Measurements from ENCODE around the gene TFB1M.
"Not testable (repeated sequence)": the region's sequence is repeated elsewhere in the genome, so short reads cannot be mapped to it uniquely, and the experiment has no call there.

TFB1M gene

DNA sequence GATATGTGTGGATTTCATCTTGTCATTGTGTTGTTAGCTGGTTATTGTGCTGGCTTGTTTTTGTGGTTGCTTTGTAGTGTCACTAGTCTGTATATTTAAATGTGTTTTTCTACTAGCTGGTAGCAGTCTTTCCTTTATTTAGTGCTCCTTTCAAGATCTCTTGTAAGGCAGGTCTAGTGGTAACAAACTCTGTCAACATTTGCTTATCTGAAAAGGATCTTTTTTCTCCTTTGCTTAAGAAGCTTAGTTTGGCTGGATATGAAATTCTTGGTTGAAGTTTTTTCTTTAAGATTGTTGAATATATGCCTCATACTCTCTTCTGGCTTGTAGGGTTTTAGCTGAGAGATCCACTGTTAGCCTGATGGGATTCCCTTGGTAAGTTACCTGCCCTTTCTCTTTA is 32.7 kb upstream of the TFB1M start:
- Histone ChIP-seq H3K27ac (ENCODE audit: low read depth, low read length) (no peak overlapping the region), H3K27me3 (ENCODE audit: control insufficient read depth in 1 of 2, insufficient read depth in 2 of 2, low read length in 2 of 2) (no peaks in the 10 kb centered on the region), H3K9ac (ENCODE audit: low read depth in 1 of 2, low read length in 2 of 2) (no peak overlapping the region), H3K4me3 (ENCODE audit: low read depth in 1 of 2, low read length in 2 of 2) (no peak overlapping the region), H3K4me1 (ENCODE audit: control insufficient read depth in 1 of 2, insufficient read depth in 2 of 2, low read length in 2 of 2) (no peaks in the 10 kb centered on the region), H3K9me3 (ENCODE audit: control insufficient read depth in 1 of 2, low read length in 2 of 2) (peaks cover 0 to 7% of the 10 kb centered on the region in 2 donors), H3K36me3 (ENCODE audit: control insufficient read depth in 1 of 2, insufficient read depth in 2 of 2, low read length in 2 of 2) (no peaks in the 10 kb centered on the region)

DNA sequence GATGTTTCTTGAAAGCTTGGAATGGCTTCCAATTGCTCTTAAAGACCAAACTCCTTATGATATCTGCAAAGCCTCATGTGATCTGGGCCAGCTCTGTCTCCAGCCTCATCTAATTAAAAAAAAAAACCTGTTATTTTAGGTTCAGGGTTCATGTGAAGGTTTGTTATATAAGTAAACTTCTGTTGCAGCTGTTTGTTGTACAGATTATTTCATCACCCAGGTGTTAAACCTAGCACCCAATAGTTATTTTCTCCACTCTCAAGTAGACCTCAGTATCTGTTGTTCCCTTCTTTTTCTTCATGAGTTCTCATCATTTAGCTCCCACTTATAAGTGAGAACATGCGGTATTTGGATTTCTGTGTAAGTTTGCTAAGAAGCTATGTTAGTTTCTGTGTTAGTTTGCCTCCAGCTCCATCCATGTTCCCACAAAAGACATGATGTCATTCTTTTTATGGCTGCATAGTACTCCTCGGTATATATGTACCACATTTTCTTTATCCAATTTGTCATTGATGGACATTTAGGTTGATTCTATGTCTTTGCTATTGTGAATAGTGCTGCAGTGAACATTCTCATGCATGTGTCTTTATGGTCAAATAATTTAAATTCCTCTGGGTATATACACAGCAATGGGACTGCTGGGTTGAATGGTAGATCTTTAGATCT is 30.2 kb upstream of the TFB1M start:
- H3K9ac ChIP-seq (ENCODE audit: low read depth in 1 of 2, low read length in 2 of 2): no peak overlapping the region
- no peak overlapping the region for H3K27ac ChIP-seq (ENCODE audit: low read depth, low read length)
- H3K36me3 ChIP-seq (ENCODE audit: control insufficient read depth in 1 of 2, insufficient read depth in 2 of 2, low read length in 2 of 2): no peaks in the 10 kb centered on the region
- peaks cover 0 to 7% of the 10 kb centered on the region in 2 donors for H3K9me3 ChIP-seq (ENCODE audit: control insufficient read depth in 1 of 2, low read length in 2 of 2)
- H3K4me3 ChIP-seq (ENCODE audit: low read depth in 1 of 2, low read length in 2 of 2): no peak overlapping the region
- H3K4me1 ChIP-seq (ENCODE audit: control insufficient read depth in 1 of 2, insufficient read depth in 2 of 2, low read length in 2 of 2): no peaks in the 10 kb centered on the region
- no peaks in the 10 kb centered on the region for H3K27me3 ChIP-seq (ENCODE audit: control insufficient read depth in 1 of 2, insufficient read depth in 2 of 2, low read length in 2 of 2)

- Histone ChIP-seq H3K27ac (ENCODE audit: low read depth, low read length) (no peak overlapping the region), H3K36me3 (ENCODE audit: control insufficient read depth in 1 of 2, insufficient read depth in 2 of 2, low read length in 2 of 2) (no peaks in the 10 kb centered on the region), H3K9me3 (ENCODE audit: control insufficient read depth in 1 of 2, low read length in 2 of 2) (peaks cover 0 to 5% of the 10 kb centered on the region in 2 donors), H3K27me3 (ENCODE audit: control insufficient read depth in 1 of 2, insufficient read depth in 2 of 2, low read length in 2 of 2) (no peaks in the 10 kb centered on the region), H3K9ac (ENCODE audit: low read depth in 1 of 2, low read length in 2 of 2) (no peak overlapping the region), H3K4me3 (ENCODE audit: low read depth in 1 of 2, low read length in 2 of 2) (no peak overlapping the region), H3K4me1 (ENCODE audit: control insufficient read depth in 1 of 2, insufficient read depth in 2 of 2, low read length in 2 of 2) (no peaks in the 10 kb centered on the region)
These were observed 27.0 kb upstream of the TFB1M start for GRCh38 chr6:155341130-155341828.

- no peak overlapping the region for H3K4me3 ChIP-seq (ENCODE audit: low read depth in 1 of 2, low read length in 2 of 2)
- H3K27me3 ChIP-seq (ENCODE audit: control insufficient read depth in 1 of 2, insufficient read depth in 2 of 2, low read length in 2 of 2): no peaks in the 10 kb centered on the region
- H3K9me3 ChIP-seq (ENCODE audit: control insufficient read depth in 1 of 2, low read length in 2 of 2): peaks cover 0 to 5% of the 10 kb centered on the region in 2 donors
These were observed 26.3 kb upstream of the TFB1M start for GRCh38 chr6:155340464-155341129.

GRCh38 chr6:155339929-155340328 is 25.6 kb upstream of the TFB1M start:
- not testable (repeated sequence) for H3K4me1 ChIP-seq (ENCODE audit: control insufficient read depth in 1 of 2, insufficient read depth in 2 of 2, low read length in 2 of 2); H3K27me3 ChIP-seq (ENCODE audit: control insufficient read depth in 1 of 2, insufficient read depth in 2 of 2, low read length in 2 of 2); H3K9ac ChIP-seq (ENCODE audit: low read depth in 1 of 2, low read length in 2 of 2); H3K36me3 ChIP-seq (ENCODE audit: control insufficient read depth in 1 of 2, insufficient read depth in 2 of 2, low read length in 2 of 2); H3K27ac ChIP-seq (ENCODE audit: low read depth, low read length); H3K4me3 ChIP-seq (ENCODE audit: low read depth in 1 of 2, low read length in 2 of 2); H3K9me3 ChIP-seq (ENCODE audit: control insufficient read depth in 1 of 2, low read length in 2 of 2)

More at GRCh38 chr6:155340464-155341129, 26.3 kb upstream of the TFB1M start:
- Histone ChIP-seq H3K4me1 (ENCODE audit: control insufficient read depth in 1 of 2, insufficient read depth in 2 of 2, low read length in 2 of 2) (no peaks in the 10 kb centered on the region), H3K36me3 (ENCODE audit: control insufficient read depth in 1 of 2, insufficient read depth in 2 of 2, low read length in 2 of 2) (no peaks in the 10 kb centered on the region), H3K27ac (ENCODE audit: low read depth, low read length) (no peak overlapping the region), H3K9ac (ENCODE audit: low read depth in 1 of 2, low read length in 2 of 2) (no peak overlapping the region)

- not testable (repeated sequence) for H3K9me3 ChIP-seq (ENCODE audit: control insufficient read depth in 1 of 2, low read length in 2 of 2); H3K4me1 ChIP-seq (ENCODE audit: control insufficient read depth in 1 of 2, insufficient read depth in 2 of 2, low read length in 2 of 2); H3K9ac ChIP-seq (ENCODE audit: low read depth in 1 of 2, low read length in 2 of 2); H3K27me3 ChIP-seq (ENCODE audit: control insufficient read depth in 1 of 2, insufficient read depth in 2 of 2, low read length in 2 of 2); H3K27ac ChIP-seq (ENCODE audit: low read depth, low read length); H3K4me3 ChIP-seq (ENCODE audit: low read depth in 1 of 2, low read length in 2 of 2); H3K36me3 ChIP-seq (ENCODE audit: control insufficient read depth in 1 of 2, insufficient read depth in 2 of 2, low read length in 2 of 2)
These were observed 24.0 kb upstream of the TFB1M start for GRCh38 chr6:155338237-155338636.

DNA sequence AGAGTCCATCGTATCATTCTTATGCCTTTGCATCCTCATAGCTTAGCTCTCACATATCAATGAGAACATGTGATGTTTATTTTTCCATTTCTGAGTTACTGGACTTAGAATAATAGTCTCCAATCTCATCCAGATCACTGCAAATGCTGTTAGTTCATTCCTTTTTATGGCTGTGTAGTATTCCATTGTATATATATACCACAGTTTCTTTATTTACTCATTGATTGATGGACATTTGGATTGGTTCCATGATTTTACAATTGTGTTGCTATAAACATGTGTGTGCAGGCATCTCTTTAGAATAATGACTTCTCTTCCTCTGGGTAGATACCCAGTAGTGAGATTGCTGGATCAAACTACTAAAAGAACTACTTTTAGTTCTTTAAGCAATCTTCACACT is 21.0 kb upstream of the TFB1M start:
- H3K4me1 ChIP-seq (ENCODE audit: control insufficient read depth in 1 of 2, insufficient read depth in 2 of 2, low read length in 2 of 2): no peaks in the 10 kb centered on the region
- no peaks in the 10 kb centered on the region for H3K27me3 ChIP-seq (ENCODE audit: control insufficient read depth in 1 of 2, insufficient read depth in 2 of 2, low read length in 2 of 2)
- no peaks in the 10 kb centered on the region for H3K36me3 ChIP-seq (ENCODE audit: control insufficient read depth in 1 of 2, insufficient read depth in 2 of 2, low read length in 2 of 2)
- H3K27ac ChIP-seq (ENCODE audit: low read depth, low read length): no peak overlapping the region
- H3K9me3 ChIP-seq (ENCODE audit: control insufficient read depth in 1 of 2, low read length in 2 of 2): peaks cover 0 to 3% of the 10 kb centered on the region in 2 donors
- no peak overlapping the region for H3K4me3 ChIP-seq (ENCODE audit: low read depth in 1 of 2, low read length in 2 of 2)
- no peak overlapping the region for H3K9ac ChIP-seq (ENCODE audit: low read depth in 1 of 2, low read length in 2 of 2)

- H3K9me3 ChIP-seq (ENCODE audit: control insufficient read depth in 1 of 2, low read length in 2 of 2); H3K36me3 ChIP-seq (ENCODE audit: control insufficient read depth in 1 of 2, insufficient read depth in 2 of 2, low read length in 2 of 2); H3K27me3 ChIP-seq (ENCODE audit: control insufficient read depth in 1 of 2, insufficient read depth in 2 of 2, low read length in 2 of 2); H3K4me1 ChIP-seq (ENCODE audit: control insufficient read depth in 1 of 2, insufficient read depth in 2 of 2, low read length in 2 of 2); H3K27ac ChIP-seq (ENCODE audit: low read depth, low read length); H3K4me3 ChIP-seq (ENCODE audit: low read depth in 1 of 2, low read length in 2 of 2); H3K9ac ChIP-seq (ENCODE audit: low read depth in 1 of 2, low read length in 2 of 2): not testable (repeated sequence)
These were observed 19.8 kb upstream of the TFB1M start for GRCh38 chr6:155334073-155334472.

- Histone ChIP-seq H3K9ac (ENCODE audit: low read depth in 1 of 2, low read length in 2 of 2) (no peak overlapping the region), H3K27ac (ENCODE audit: low read depth, low read length) (no peak overlapping the region), H3K36me3 (ENCODE audit: control insufficient read depth in 1 of 2, insufficient read depth in 2 of 2, low read length in 2 of 2) (no peaks in the 10 kb centered on the region), H3K9me3 (ENCODE audit: control insufficient read depth in 1 of 2, low read length in 2 of 2) (peaks cover 0 to 3% of the 10 kb centered on the region in 2 donors), H3K4me3 (ENCODE audit: low read depth in 1 of 2, low read length in 2 of 2) (no peak overlapping the region), H3K27me3 (ENCODE audit: control insufficient read depth in 1 of 2, insufficient read depth in 2 of 2, low read length in 2 of 2) (no peaks in the 10 kb centered on the region), H3K4me1 (ENCODE audit: control insufficient read depth in 1 of 2, insufficient read depth in 2 of 2, low read length in 2 of 2) (peaks cover under 1 to 2% of the 10 kb centered on the region in 2 donors)
These were observed 19.1 kb upstream of the TFB1M start for GRCh38 chr6:155333414-155333813.

- H3K4me1 ChIP-seq (ENCODE audit: control insufficient read depth in 1 of 2, insufficient read depth in 2 of 2, low read length in 2 of 2): peaks cover 6 to 8% of the 10 kb centered on the region in 2 donors
- H3K9ac ChIP-seq (ENCODE audit: low read depth in 1 of 2, low read length in 2 of 2): no peak overlapping the region
- H3K27ac ChIP-seq (ENCODE audit: low read depth, low read length): no peak overlapping the region
- H3K36me3 ChIP-seq (ENCODE audit: control insufficient read depth in 1 of 2, insufficient read depth in 2 of 2, low read length in 2 of 2): no peaks in the 10 kb centered on the region
- no peaks in the 10 kb centered on the region for H3K9me3 ChIP-seq (ENCODE audit: control insufficient read depth in 1 of 2, low read length in 2 of 2)
- H3K4me3 ChIP-seq (ENCODE audit: low read depth in 1 of 2, low read length in 2 of 2): no peak overlapping the region
- H3K27me3 ChIP-seq (ENCODE audit: control insufficient read depth in 1 of 2, insufficient read depth in 2 of 2, low read length in 2 of 2): no peaks in the 10 kb centered on the region
These were observed 16.6 kb upstream of the TFB1M start for GRCh38 chr6:155330922-155331321.
